Measurements from ENCODE around the gene TUT1. TPM values are rescaled to one million over a fixed set of nuclear protein-coding genes. Genes with fewer than 3 reads are reported as not detected.

Gene TUT1
- total RNA-seq, 3 donors from 2014 or later (not counting 1 experiment from before 2014, with no cell fraction given) = 20.0 to 28.9 (median 26.2) TPM

GRCh38 chr11:62542750-62543567 lies 48.4 kb downstream of the TUT1 start:
- peak; percentile 59 to 70 (median 59) for ATAC-seq
- no peaks in the 10 kb centered on the region for H3K27me3 Mint-ChIP-seq (ENCODE audit: low read depth in 2 of 2)
- H3K4me1 Mint-ChIP-seq = peaks cover 71 to 82% of the 10 kb centered on the region in 2 donors
- H3K36me3 ChIP-seq (ENCODE audit: control insufficient read depth, insufficient read depth, low read length) = peaks cover 2% of the 10 kb centered on the region
- no peaks in the 10 kb centered on the region for H3K27me3 ChIP-seq (ENCODE audit: control insufficient read depth, insufficient read depth, low read length)
- peaks cover 81% of the 10 kb centered on the region for H3K4me1 ChIP-seq (ENCODE audit: control insufficient read depth, insufficient read depth, low read length)
- TF ChIP-seq CTCF (IDR thresholded peaks at IDR 0.05) = peak; percentile 96
- 8% methylated on average over 30 of the region's 30 CpGs for WGBS (ENCODE audit: insufficient coverage)
- no peaks in the 10 kb centered on the region for H3K9me3 Mint-ChIP-seq
- intact Hi-C loops (cut with micrococcal nuclease) = loop anchor here (1.0 to 5.0 kb wide), 2 partner anchors 13 to 116 kb away; no protein-coding TSS in a partner anchor
- H3K4me3 Mint-ChIP-seq = peak overlapping the region; percentile 97
- no peaks in the 10 kb centered on the region for H3K9me3 ChIP-seq (ENCODE audit: control insufficient read depth, insufficient read depth, low read length)
- no peaks in the 10 kb centered on the region for H3K36me3 Mint-ChIP-seq
- H3K27ac ChIP-seq (ENCODE audit: low read length) = peak overlapping the region; percentile 94
- DNase-seq = peak; percentile 67 to 85
- H3K27ac Mint-ChIP-seq = peak overlapping the region; percentile 92 to 94
- peak overlapping the region; percentile 95 for H3K4me3 ChIP-seq (ENCODE audit: low read length)

GRCh38 chr11:62542111-62542745 lies 49.1 kb downstream of the TUT1 start:
- DNase-seq (no peak), ATAC-seq (no peak)
- no peak for TF ChIP-seq CTCF (IDR thresholded peaks at IDR 0.05)
- no peaks in the 10 kb centered on the region for H3K9me3 ChIP-seq (ENCODE audit: control insufficient read depth, insufficient read depth, low read length)
- Mint-ChIP-seq H3K9me3 (no peaks in the 10 kb centered on the region), H3K27ac (peak overlapping the region; percentile 92 to 94), H3K36me3 (no peaks in the 10 kb centered on the region), H3K4me1 (peaks cover 63 to 76% of the 10 kb centered on the region in 2 donors), H3K27me3 (ENCODE audit: low read depth in 2 of 2) (no peaks in the 10 kb centered on the region), H3K4me3 (peak overlapping the region; percentile 97)
- intact Hi-C loops (cut with micrococcal nuclease) = loop anchor here (5.0 kb wide), 1 partner anchor 115 kb away; no protein-coding TSS in a partner anchor
- H3K27ac ChIP-seq (ENCODE audit: low read length) = peak overlapping the region; percentile 94
- WGBS (ENCODE audit: insufficient coverage) = 59% methylated on average over 6 of the region's 6 CpGs
- peaks cover 80% of the 10 kb centered on the region for H3K4me1 ChIP-seq (ENCODE audit: control insufficient read depth, insufficient read depth, low read length)
- H3K36me3 ChIP-seq (ENCODE audit: control insufficient read depth, insufficient read depth, low read length) = peaks cover 2% of the 10 kb centered on the region
- peak overlapping the region; percentile 95 for H3K4me3 ChIP-seq (ENCODE audit: low read length)
- H3K27me3 ChIP-seq (ENCODE audit: control insufficient read depth, insufficient read depth, low read length) = no peaks in the 10 kb centered on the region

GRCh38 chr11:62540804-62541701 lies 50.3 kb downstream of the TUT1 start:
- peak overlapping the region; percentile 97 for H3K4me3 Mint-ChIP-seq
- no peaks in the 10 kb centered on the region for H3K9me3 Mint-ChIP-seq
- H3K27ac Mint-ChIP-seq = peak overlapping the region; percentile 92 to 94
- Histone ChIP-seq H3K4me3 (ENCODE audit: low read length) (peak overlapping the region; percentile 20), H3K4me1 (ENCODE audit: control insufficient read depth, insufficient read depth, low read length) (peaks cover 78% of the 10 kb centered on the region), H3K27ac (ENCODE audit: low read length) (peak overlapping the region; percentile 94), H3K27me3 (ENCODE audit: control insufficient read depth, insufficient read depth, low read length) (no peaks in the 10 kb centered on the region), H3K36me3 (ENCODE audit: control insufficient read depth, insufficient read depth, low read length) (peaks cover 3% of the 10 kb centered on the region), H3K9me3 (ENCODE audit: control insufficient read depth, insufficient read depth, low read length) (no peaks in the 10 kb centered on the region)
- no peak for TF ChIP-seq CTCF (IDR thresholded peaks at IDR 0.05)
- DNase-seq (peak in 1 of 2 donors; percentile 46), ATAC-seq (peak in 1 of 3 donors; percentile 23)
- no peaks in the 10 kb centered on the region for H3K36me3 Mint-ChIP-seq
- WGBS (ENCODE audit: insufficient coverage) = 36% methylated on average over 16 of the region's 16 CpGs
- intact Hi-C loops (cut with micrococcal nuclease) = loop anchor here (5.0 kb wide), 1 partner anchor 114 kb away; no protein-coding TSS in a partner anchor
- H3K27me3 Mint-ChIP-seq (ENCODE audit: low read depth in 2 of 2) = no peaks in the 10 kb centered on the region
- peaks cover 65 to 79% of the 10 kb centered on the region in 2 donors for H3K4me1 Mint-ChIP-seq

All from natural killer cell (primary cell).